Right hindlimb (tissue), 1 donor: Measurements from ENCODE around the gene HAP1.
"Not testable (repeated sequence)": the region's sequence is repeated elsewhere in the genome, so short reads cannot be mapped to it uniquely, and the experiment has no call there.

Source experiments
- DNase-seq: peaks from one replicate; pipeline ENCODE4 v3.0.0-alpha.2; 2018

HAP1 gene

GRCh38 chr17:41734139-41734948 lies at the start of gene HAP1:
Gene HAP1 (minus strand): TSS chr17:41734643. CDS start chr17:41734634, 9 bp downstream.
- no peak for DNase-seq

- DNase-seq, result no peak
Observed at GRCh38 chr17:41782142-41782541, 47.7 kb upstream of the HAP1 start.

GRCh38 chr17:41781404-41782110 lies 47.1 kb upstream of the HAP1 start:
- no peak for DNase-seq

- no peak for DNase-seq
Observed at GRCh38 chr17:41779954-41780353, 45.5 kb upstream of the HAP1 start.

GRCh38 chr17:41777574-41778188 lies 43.2 kb upstream of the HAP1 start:
- peak; percentile 93 for DNase-seq

- DNase-seq, result peak; percentile 80
Observed at GRCh38 chr17:41777157-41777573, 42.7 kb upstream of the HAP1 start.

- not testable (repeated sequence) for DNase-seq
Observed at GRCh38 chr17:41776262-41776900, 41.9 kb upstream of the HAP1 start.

- no peak for DNase-seq
Observed at GRCh38 chr17:41775394-41776226, 41.2 kb upstream of the HAP1 start.

- no peak for DNase-seq
Observed at GRCh38 chr17:41773731-41774193, 39.3 kb upstream of the HAP1 start.

GRCh38 chr17:41773190-41773588 lies 38.7 kb upstream of the HAP1 start:
- DNase-seq, result peak; percentile 72

GRCh38 chr17:41772586-41773189 lies 38.2 kb upstream of the HAP1 start:
- DNase-seq, result no peak

GRCh38 chr17:41772218-41772585 lies 37.8 kb upstream of the HAP1 start:
- no peak for DNase-seq

GRCh38 chr17:41771389-41772206 lies 37.2 kb upstream of the HAP1 start:
- no peak for DNase-seq

GRCh38 chr17:41769985-41770384 lies 35.5 kb upstream of the HAP1 start:
- DNase-seq, result no peak

GRCh38 chr17:41769346-41769862 lies 35.0 kb upstream of the HAP1 start:
- DNase-seq, result no peak

- no peak for DNase-seq
Observed at GRCh38 chr17:41768682-41769288, 34.3 kb upstream of the HAP1 start.

GRCh38 chr17:41767324-41768042 lies 33.0 kb upstream of the HAP1 start:
- no peak for DNase-seq

- no peak for DNase-seq
Observed at GRCh38 chr17:41766135-41766534, 31.7 kb upstream of the HAP1 start.

- no peak for DNase-seq
Observed at GRCh38 chr17:41763327-41763726, 28.9 kb upstream of the HAP1 start.
